K562 (cell line): ENCODE measurements around the gene TMEM143. TPM values are rescaled to one million over a fixed set of nuclear protein-coding genes. Genes with fewer than 3 reads are reported as not detected.
A peak's percentile ranks its signal among the peaks of the same experiment; 100 is the strongest.

Experiments
- GATAD2A ChIP-seq: fragments of 450-650 bp; IDR thresholded peaks from 2 replicates; pipeline ENCODE4 v1.6.1; 2017
- ILF3 ChIP-seq: fragments of 450-650 bp; IDR thresholded peaks from 2 replicates; pipeline ENCODE4 v1.6.1; 2018; ENCODE audit warnings: antibody characterized with exemption, mild to moderate bottlenecking, moderate library complexity, borderline replicate concordance
- KDM2B ChIP-seq: fragments of 250-450 bp; sonication (Bioruptor Pico); IDR thresholded peaks from 2 replicates; pipeline ENCODE4 v1.8.0; 2021; ENCODE audit warnings: mild to moderate bottlenecking, moderate library complexity
- MCM3 ChIP-seq: fragments of 450-650 bp; IDR thresholded peaks from 2 replicates; pipeline ENCODE4 v1.6.1; 2016
- NCOA1 ChIP-seq: fragments of 450-650 bp; IDR thresholded peaks from 2 replicates; pipeline ENCODE4 v1.6.1; 2016; ENCODE audit warnings: low read depth
- NFXL1 ChIP-seq: fragments of 450-650 bp; formaldehyde crosslinking; IDR thresholded peaks from 2 replicates; pipeline ENCODE4 v1.4.0; 2021; ENCODE audit warnings: mild to moderate bottlenecking
- PBX2 ChIP-seq, 2 experiments: IDR thresholded peaks in 1 of 2; conservative IDR thresholded peaks in 1 of 2; 2 replicates each; pipeline ENCODE4 v1.6.1; 2016; ENCODE audit warnings: low read depth in 2 of 2, mild to moderate bottlenecking in 1 of 2, missing compliant biosample characterization in 1 of 2, missing genetic modification characterization in 1 of 2, moderate library complexity in 1 of 2
- POLR2AphosphoS5 ChIP-seq: IDR thresholded peaks from 2 replicates; pipeline ENCODE4 v1.6.1; 2011; ENCODE audit warnings: mild to moderate bottlenecking, low read depth, low read length, moderate library complexity; ENCODE audit not compliant: control insufficient read depth, insufficient read depth
- SMAD1 ChIP-seq: fragments of 150-350 bp; IDR thresholded peaks from 2 replicates; pipeline ENCODE4 v1.6.1; 2014; ENCODE audit warnings: low read length, low read depth; ENCODE audit not compliant: partially characterized antibody
- SMC3 ChIP-seq: conservative IDR thresholded peaks from 2 replicates; pipeline ENCODE4 v1.6.1; 2011; ENCODE audit warnings: low read depth, low read length, improper control_type of control experiment; ENCODE audit not compliant: insufficient read depth
- SP1 ChIP-seq: sonication (generic); formaldehyde crosslinking; IDR thresholded peaks from 2 replicates; pipeline ENCODE4 v1.8.1; 2022; ENCODE audit warnings: mild to moderate bottlenecking, missing genetic modification reagents
- STAT5B ChIP-seq: fragments of 250-450 bp; sonication (Bioruptor Pico); IDR thresholded peaks from 2 replicates; pipeline ENCODE4 v1.8.0; 2021; ENCODE audit warnings: mild to moderate bottlenecking, inconsistent platforms
- TRIM28 ChIP-seq: fragments of 450-650 bp; IDR thresholded peaks from 2 replicates; pipeline ENCODE4 v1.6.1; 2017
- VEZF1 ChIP-seq: fragments of 200-800 bp; sonication (Bioruptor generic); IDR thresholded peaks from 2 replicates; pipeline ENCODE4 v1.6.1; 2017; ENCODE audit warnings: missing genetic modification characterization, missing compliant biosample characterization
- ZBTB7A ChIP-seq: IDR thresholded peaks from 2 replicates; pipeline ENCODE4 v1.6.1; 2011; ENCODE audit warnings: low read depth, mild to moderate bottlenecking, low read length, moderate library complexity, borderline replicate concordance; ENCODE audit not compliant: control insufficient read depth
- ZNF354B ChIP-seq: fragments of 250-450 bp; sonication (Bioruptor Pico); IDR thresholded peaks from 2 replicates; pipeline ENCODE4 v1.4.0; 2020
- ZNF764 ChIP-seq: fragments of 250-450 bp; sonication (Bioruptor Pico); IDR thresholded peaks from 2 replicates; pipeline ENCODE4 v1.4.0; 2020; ENCODE audit warnings: low read depth, mild to moderate bottlenecking, moderate library complexity
- ZNF785 ChIP-seq: fragments of 250-450 bp; sonication (Bioruptor Pico); IDR thresholded peaks from 2 replicates; pipeline ENCODE4 v1.4.0; 2020; ENCODE audit warnings: mild to moderate bottlenecking
- polyA plus RNA-seq, 8 experiments: library from polyadenylated mRNA; depleted of rRNA in 4 of 8; stranded (reverse) in 5 of 8; unstranded in 3 of 8; fragments of >200 nt; fragmentation: Nextera tagmentation in 2 of 8; fragmentation: Illumina TruSeq in 1 of 8; extraction: Ambion mirVana in 2 of 8; extraction: Trizol in 1 of 8; gene quantifications; 2 replicates each; pipeline versions ENCODE4 v1.2.1 to v1.2.3, GENCODE V29; 2011 to 2014; ENCODE audit warnings: inconsistent platforms in 1 of 8, missing spikeins in 1 of 8
- total RNA-seq, 7 experiments: library from RNA; depleted of rRNA in 6 of 7; stranded (reverse); fragments of >200 nt in 6 of 7; fragmentation: Illumina TruSeq in 2 of 7; extraction: Trizol in 2 of 7; gene quantifications; 2 replicates each; pipeline versions ENCODE4 v1.2.1 to v1.2.3, GENCODE V29; 2011 to 2021; ENCODE audit warnings: low replicate concordance in 1 of 7
- TF ChIP-seq, protein P1 (sequence below): fragments of 200-400 bp; formaldehyde crosslinking; IDR thresholded peaks from 2 replicates; pipeline ENCODE4 v1.6.1; 2017; ENCODE audit warnings: mild to moderate bottlenecking, low read depth, low read length, moderate library complexity

The TMEM143 gene
- total and polyA plus RNA-seq, 9 of the 15 experiments (the other 6 are each of a cell fraction or from before 2014, with no cell fraction given): 0.66 to 8.8 (median 4.3) TPM

DNA sequence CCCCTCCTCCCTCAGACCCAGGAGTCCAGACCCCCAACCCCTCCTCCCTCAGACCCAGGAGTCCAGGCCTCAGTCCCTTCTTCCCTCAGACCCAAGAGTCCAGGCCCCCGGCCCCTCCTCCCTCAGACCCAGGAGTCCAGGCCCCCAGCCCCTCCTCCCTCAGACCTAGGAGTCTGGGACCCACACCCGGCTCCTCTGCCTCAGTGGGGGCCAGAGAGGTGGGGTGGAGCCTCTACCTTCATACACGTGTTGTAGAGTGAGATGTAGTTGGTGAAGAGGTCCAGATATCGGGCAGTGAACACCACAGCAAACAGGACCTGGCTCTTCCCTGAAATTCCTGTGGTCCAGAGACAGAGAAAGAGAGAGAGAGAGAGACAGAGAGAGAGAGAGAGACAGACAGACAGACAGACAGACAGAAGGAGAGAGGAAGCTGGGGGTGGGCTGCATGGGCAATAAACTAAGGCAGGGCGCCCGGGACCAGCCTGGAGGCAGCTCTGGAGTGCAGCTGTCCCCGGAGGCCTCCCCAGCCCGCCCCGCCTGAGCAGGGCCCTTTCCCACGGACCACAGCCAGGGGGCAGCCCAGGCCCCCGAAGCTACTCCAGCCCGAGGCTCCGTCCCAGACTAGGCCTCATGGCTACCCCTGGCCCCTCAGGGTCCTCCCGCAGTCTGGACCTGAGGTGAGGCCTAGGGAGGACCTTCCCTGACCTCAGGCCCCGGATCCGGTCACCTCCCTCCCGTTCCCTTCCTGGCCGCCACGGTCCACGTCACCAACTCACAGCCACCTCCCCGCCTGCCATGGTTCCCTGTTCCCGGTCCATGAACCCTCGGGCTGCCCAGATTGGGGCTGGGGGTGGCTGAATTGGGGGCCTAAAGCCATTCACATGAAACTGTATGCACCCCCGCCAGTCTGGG lies 26.7 kb upstream of the TMEM143 start (continued):
- TF ChIP-seq PBX2 (CRISPR knock-in tag; IDR thresholded peaks at IDR 0.05; ENCODE audit: low read depth): no peak
- no peak for TF ChIP-seq PBX2 (tag; conservative IDR thresholded peaks at IDR 0.05; ENCODE audit: low read depth)
- no peak for TF ChIP-seq ZNF785 (CRISPR knock-in tag)
- TF ChIP-seq ZNF764 (CRISPR knock-in tag): no peak
- peak; percentile 52; the same call in 1 of the 2 replicates for TF ChIP-seq SP1 (CRISPR knock-in tag)
- TF ChIP-seq MCM3: no peak
- TF ChIP-seq ZNF354B: no peak
- TF ChIP-seq TRIM28: no peak; the same call in 1 of the 2 replicates
- no peak for TF ChIP-seq NFXL1
- peak; percentile 96 for TF ChIP-seq ZBTB7A
- TF ChIP-seq SMC3: no peak
- no peak for TF ChIP-seq NCOA1
- TF ChIP-seq POLR2AphosphoS5: peak; percentile 18; the same call in 1 of the 2 replicates
- 0 out of 2 replicates have a peak, but pooled peaks have one; percentile 11 for TF ChIP-seq ILF3
- TF ChIP-seq, protein P1, sequence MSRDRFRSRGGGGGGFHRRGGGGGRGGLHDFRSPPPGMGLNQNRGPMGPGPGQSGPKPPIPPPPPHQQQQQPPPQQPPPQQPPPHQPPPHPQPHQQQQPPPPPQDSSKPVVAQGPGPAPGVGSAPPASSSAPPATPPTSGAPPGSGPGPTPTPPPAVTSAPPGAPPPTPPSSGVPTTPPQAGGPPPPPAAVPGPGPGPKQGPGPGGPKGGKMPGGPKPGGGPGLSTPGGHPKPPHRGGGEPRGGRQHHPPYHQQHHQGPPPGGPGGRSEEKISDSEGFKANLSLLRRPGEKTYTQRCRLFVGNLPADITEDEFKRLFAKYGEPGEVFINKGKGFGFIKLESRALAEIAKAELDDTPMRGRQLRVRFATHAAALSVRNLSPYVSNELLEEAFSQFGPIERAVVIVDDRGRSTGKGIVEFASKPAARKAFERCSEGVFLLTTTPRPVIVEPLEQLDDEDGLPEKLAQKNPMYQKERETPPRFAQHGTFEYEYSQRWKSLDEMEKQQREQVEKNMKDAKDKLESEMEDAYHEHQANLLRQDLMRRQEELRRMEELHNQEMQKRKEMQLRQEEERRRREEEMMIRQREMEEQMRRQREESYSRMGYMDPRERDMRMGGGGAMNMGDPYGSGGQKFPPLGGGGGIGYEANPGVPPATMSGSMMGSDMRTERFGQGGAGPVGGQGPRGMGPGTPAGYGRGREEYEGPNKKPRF: no peak
- no peak for TF ChIP-seq STAT5B (CRISPR knock-in tag)
- TF ChIP-seq KDM2B: no peak
- no peak for TF ChIP-seq SMAD1
- peak; percentile 42 for TF ChIP-seq VEZF1 (CRISPR knock-in tag)
- no peak for TF ChIP-seq GATAD2A
